Sigmoid colon (tissue), 4 donors: ENCODE data around the gene TM9SF4.

Experiments
- CTCF ChIP-seq, 4 experiments: fragments of 450-650 bp in 3 of 4; fragments of 200-600 bp in 1 of 4; IDR thresholded peaks; one replicate each; pipeline ENCODE4 v1.5.1; 2016 to 2019; ENCODE audit warnings: antibody characterized with exemption in 4 of 4, mild to moderate bottlenecking in 3 of 4, moderate library complexity in 2 of 4
- EP300 ChIP-seq, 4 donors: sonication (generic); formaldehyde crosslinking; IDR thresholded peaks; one replicate each; pipeline ENCODE4 v1.6.1; 2017; ENCODE audit warnings: antibody characterized with exemption in 4 of 4
- POLR2A ChIP-seq, 2 donors: fragments of 450-650 bp; IDR thresholded peaks; one replicate each; pipeline ENCODE4 v1.6.1; 2016; ENCODE audit warnings: antibody characterized with exemption in 2 of 2, mild to moderate bottlenecking in 2 of 2, moderate library complexity in 2 of 2
- POLR2AphosphoS5 ChIP-seq, 4 donors: sonication (generic); formaldehyde crosslinking; IDR thresholded peaks; one replicate each; pipeline ENCODE4 v1.6.1; 2017; ENCODE audit warnings: antibody characterized with exemption in 4 of 4

DNA sequence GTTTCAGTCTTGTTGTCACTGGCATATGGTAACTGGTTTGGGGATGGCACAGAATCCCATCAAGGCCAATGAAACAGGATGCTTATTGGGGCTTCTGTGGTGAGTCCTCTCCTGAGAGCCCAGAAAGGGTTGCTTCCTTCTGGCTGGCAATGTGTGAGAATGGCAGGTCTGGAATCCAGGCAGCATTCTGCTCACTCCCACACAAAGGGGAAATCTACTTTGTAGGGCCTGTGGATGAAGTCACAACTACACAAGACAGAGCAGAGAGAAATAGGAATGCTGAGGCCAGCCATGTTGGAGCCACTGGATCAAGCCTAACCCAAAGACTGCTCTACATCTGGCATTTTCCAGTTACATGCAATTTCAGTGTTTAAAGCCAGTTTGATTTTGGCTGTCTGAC is 82.4 kb downstream of the TM9SF4 start:
- no peak for TF ChIP-seq POLR2A (IDR thresholded peaks at IDR 0.05)
- no peak for TF ChIP-seq CTCF (IDR thresholded peaks at IDR 0.05)
- TF ChIP-seq EP300 (IDR thresholded peaks at IDR 0.05): no peak
- TF ChIP-seq POLR2AphosphoS5 (IDR thresholded peaks at IDR 0.05): no peak
